Measurements from ENCODE around the gene MICAL2.

DNA sequence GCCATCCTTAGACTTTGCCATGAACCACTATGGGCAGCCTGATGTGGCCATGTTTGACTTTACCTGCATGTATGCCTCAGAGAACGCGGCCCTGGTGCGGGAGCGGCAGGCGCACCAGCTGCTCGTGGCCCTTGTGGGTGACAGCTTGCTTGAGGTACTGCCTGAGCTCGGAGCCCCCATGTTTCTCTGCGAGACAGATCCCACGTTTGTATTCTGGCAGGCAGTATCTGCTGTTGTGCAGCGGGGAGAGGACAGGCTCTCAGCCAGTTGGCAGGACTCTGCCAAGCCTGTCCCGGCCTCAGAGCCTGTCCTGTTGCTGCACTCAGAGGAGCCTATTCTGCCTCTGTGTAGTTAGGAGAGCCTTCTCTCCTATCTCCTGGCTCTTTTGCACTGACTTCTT is 109.9 kb downstream of the MICAL2 start:
- TF ChIP-seq TAF1 (IDR thresholded peaks at IDR 0.05; ENCODE audit: low read depth, low read length): no peak
- TF ChIP-seq POLR2A (IDR thresholded peaks at IDR 0.05; ENCODE audit: low read depth, low read length): no peak
- TF ChIP-seq POLR2AphosphoS5 (IDR thresholded peaks at IDR 0.05; ENCODE audit: low read depth, low read length): no peak
